Brain microvascular endothelial cell (primary cell): Measurements from ENCODE around the gene SMCR8.

Experiments used
- DNase-seq: peaks from one replicate; pipeline ENCODE4 v3.0.0-alpha.2; 2020
- H3K27ac ChIP-seq: fragments of 250-450 bp; sonication (Bioruptor Pico); 2 replicates; pipeline ENCODE4 v1.5.1; 2020; ENCODE audit warnings: mild to moderate bottlenecking, moderate library complexity
- H3K27me3 ChIP-seq: fragments of 250-450 bp; sonication (Bioruptor Pico); replicated peaks from 2 replicates; pipeline ENCODE4 v1.5.1; 2020; ENCODE audit warnings: mild to moderate bottlenecking
- H3K36me3 ChIP-seq: fragments of 250-450 bp; sonication (Bioruptor Pico); replicated peaks from 2 replicates; pipeline ENCODE4 v1.5.1; 2020; ENCODE audit warnings: mild to moderate bottlenecking
- H3K4me3 ChIP-seq: 2 replicates; pipeline ENCODE4 v1.5.1; 2011; ENCODE audit warnings: low read depth, mild to moderate bottlenecking, control low read depth, low read length, moderate library complexity
- CTCF ChIP-seq: IDR thresholded peaks from 2 replicates; pipeline ENCODE4 v1.5.1; 2011; ENCODE audit warnings: low read depth, mild to moderate bottlenecking, moderate library complexity, low read length, control low read depth, inconsistent platforms; ENCODE audit errors: missing control alignments
- in situ Hi-C: cut with HindIII; loops from 2 replicates; pipeline ENCODE4 v1.10.0; 2017; ENCODE audit warnings: low sequenced_read_pairs, low pct_ligation_motif_present

SMCR8 gene

GRCh38 chr17:18374216-18374615 is 59.1 kb downstream of the SMCR8 start:
- no peak for TF ChIP-seq CTCF

More at GRCh38 chr17:18374216-18374615, 59.1 kb downstream of the SMCR8 start:
- DNase-seq, result no peak
- Histone ChIP-seq H3K27ac (no peak overlapping the region), H3K36me3 (no peaks in the 10 kb centered on the region), H3K27me3 (no peaks in the 10 kb centered on the region), H3K4me3 (no peak overlapping the region)
- in situ Hi-C loops, result no loop called here
